HG02571 (cell line): ENCODE data around the gene CDH9.

Experiments
- ATAC-seq: cut with Tn5 transposase; IDR thresholded peaks from one replicate; pipeline ENCODE4 v1.9.1; 2021; ENCODE audit warnings: mild to moderate bottlenecking, moderate library complexity; ENCODE audit not compliant: unreplicated experiment

CDH9 gene

GRCh38 chr5:27038476-27038875, at the start of gene CDH9:
CDH9 (minus strand) TSS chr5:27038586; CDS start chr5:26988333, 50,253 bp downstream.
- no peak for ATAC-seq

GRCh38 chr5:27087747-27088146, 49.4 kb upstream of the CDH9 start:
- ATAC-seq: no peak

- ATAC-seq: no peak
Measured at GRCh38 chr5:27083449-27084415, 45.3 kb upstream of the CDH9 start.

- ATAC-seq: no peak
Measured at GRCh38 chr5:27080147-27080546, 41.8 kb upstream of the CDH9 start.

- ATAC-seq: no peak
Measured at GRCh38 chr5:27062451-27062850, 24.1 kb upstream of the CDH9 start.

- no peak for ATAC-seq
Measured at GRCh38 chr5:27048510-27048909, 10.1 kb upstream of the CDH9 start.

- ATAC-seq: no peak
Measured at GRCh38 chr5:27041372-27041771, 3.0 kb upstream of the CDH9 start.

GRCh38 chr5:27034565-27034964, 3.8 kb downstream of the CDH9 start:
- ATAC-seq: no peak

GRCh38 chr5:27026801-27027200, 11.6 kb downstream of the CDH9 start:
- no peak for ATAC-seq

- ATAC-seq: no peak
Measured at GRCh38 chr5:27026063-27026462, 12.3 kb downstream of the CDH9 start.

- ATAC-seq: no peak
Measured at GRCh38 chr5:27021471-27021870, 16.9 kb downstream of the CDH9 start.

- no peak for ATAC-seq
Measured at GRCh38 chr5:27020973-27021372, 17.4 kb downstream of the CDH9 start.

- ATAC-seq: no peak
Measured at GRCh38 chr5:27015758-27016157, 22.6 kb downstream of the CDH9 start.

GRCh38 chr5:27011274-27011673, 27.1 kb downstream of the CDH9 start:
- no peak for ATAC-seq

GRCh38 chr5:27010646-27011045, 27.7 kb downstream of the CDH9 start:
- ATAC-seq: no peak

GRCh38 chr5:27009540-27009915, 28.9 kb downstream of the CDH9 start:
- ATAC-seq: no peak

GRCh38 chr5:27008604-27009539, 29.5 kb downstream of the CDH9 start:
- no peak for ATAC-seq

GRCh38 chr5:27007121-27007520, 31.3 kb downstream of the CDH9 start:
- no peak for ATAC-seq

- ATAC-seq: no peak
Measured at GRCh38 chr5:26986985-26987384, 51.4 kb downstream of the CDH9 start.

- ATAC-seq: no peak
Measured at GRCh38 chr5:26981750-26982149, 56.6 kb downstream of the CDH9 start.

- ATAC-seq: no peak
Measured at GRCh38 chr5:26959290-26959689, 79.1 kb downstream of the CDH9 start.

- ATAC-seq: no peak
Measured at GRCh38 chr5:26955161-26955560, 83.2 kb downstream of the CDH9 start.
